Gastrocnemius medialis (tissue), 4 donors: ENCODE data around the gene RNF168. TPM values are rescaled to one million over a fixed set of nuclear protein-coding genes. Genes with fewer than 3 reads are reported as not detected.
"Not testable (repeated sequence)": the region's sequence is repeated elsewhere in the genome, so short reads cannot be mapped to it uniquely, and the experiment has no call there.

Experiments used
- ATAC-seq, 2 donors: fragments of 150-250 bp; one replicate each; pipeline ENCODE4 v1.9.1; 2016
- DNase-seq, 2 donors: peaks; one replicate each; pipeline ENCODE4 v3.0.0-alpha.2; 2019
- H3K27ac ChIP-seq, 4 donors: fragments of 200-600 bp; sonication (generic); 1 replicate in 1 of 4; 2 replicates in 3 of 4; pipeline ENCODE4 v1.5.1; 2016 to 2018; ENCODE audit warnings: mild to moderate bottlenecking in 2 of 4, moderate library complexity in 1 of 4
- H3K27me3 ChIP-seq, 3 donors: fragments of 200-600 bp; sonication (generic) in 2 of 3; 1 replicate in 1 of 3; 2 replicates in 2 of 3; pipeline versions ENCODE4 v1.5.1 to v1.6.0; 2016 to 2019; ENCODE audit warnings: mild to moderate bottlenecking in 1 of 3, moderate library complexity in 1 of 3
- H3K36me3 ChIP-seq, 2 donors: fragments of 200-600 bp; sonication (generic) in 1 of 2; one replicate each; pipeline ENCODE4 v1.5.1; 2017 to 2018
- H3K4me1 ChIP-seq, 2 donors: fragments of 200-600 bp; sonication (generic) in 1 of 2; one replicate each; pipeline ENCODE4 v1.5.1; 2016 to 2017; ENCODE audit warnings: mild to moderate bottlenecking in 2 of 2
- H3K4me3 ChIP-seq, 4 donors: fragments of 200-600 bp; sonication (generic) in 3 of 4; 1 replicate in 1 of 4; 2 replicates in 3 of 4; pipeline ENCODE4 v1.5.1; 2016 to 2019; ENCODE audit warnings: mild to moderate bottlenecking in 2 of 4
- H3K9me3 ChIP-seq, 3 donors: fragments of 200-600 bp; sonication (generic) in 2 of 3; 1 replicate in 1 of 3; 2 replicates in 2 of 3; pipeline ENCODE4 v1.5.1; 2016 to 2019
- CTCF ChIP-seq, 5 experiments: fragments of 450-650 bp in 3 of 5; fragments of 200-600 bp in 2 of 5; sonication (generic) in 2 of 5; IDR thresholded peaks in 4 of 5; conservative IDR thresholded peaks in 1 of 5; 1 replicate in 4 of 5; 2 replicates in 1 of 5; pipeline ENCODE4 v1.5.1; 2016 to 2019; ENCODE audit warnings: antibody characterized with exemption in 5 of 5, mild to moderate bottlenecking in 3 of 5, moderate library complexity in 3 of 5
- POLR2A ChIP-seq, 2 donors: fragments of 450-650 bp; IDR thresholded peaks; one replicate each; pipeline ENCODE4 v1.6.1; 2017; ENCODE audit warnings: antibody characterized with exemption in 2 of 2, mild to moderate bottlenecking in 2 of 2, moderate library complexity in 2 of 2
- in situ Hi-C, 4 donors: fragments of 200-750 bp; cut with MboI; loops; one replicate each; pipeline versions ENCODE4 v1.15.0 to v1.8.0; 2017; ENCODE audit warnings: low sequenced_read_pairs in 4 of 4
- intact Hi-C: fragments of 100-400 bp; cut with DNase I; formaldehyde crosslinking; loops from one replicate; pipeline ENCODE4 v1.15.1; 2023; ENCODE audit warnings: low total_unique reads
- total RNA-seq, 4 donors: library from RNA; depleted of rRNA; stranded (reverse); fragments of >200 nt; gene quantifications; one replicate each; pipeline versions ENCODE4 v1.1.0 to v1.2.3, GENCODE V29; 2016

The RNF168 gene
- total RNA-seq, 4 donors from 2014 or later: 6.5 to 14.6 (median 11.0) TPM

GRCh38 chr3:196463804-196464203, 39.8 kb downstream of the RNF168 start:
- peak in 1 of 2 donors; percentile 55 for ATAC-seq
- in situ Hi-C loops: no loop called here
- DNase-seq: peak in 1 of 2 donors; percentile 24
- H3K36me3 ChIP-seq: no peaks in the 10 kb centered on the region
- no peaks in the 10 kb centered on the region for H3K27me3 ChIP-seq
- H3K27ac ChIP-seq: no peak overlapping the region
- intact Hi-C loops: no loop called here
- no peak for TF ChIP-seq CTCF (IDR thresholded peaks at IDR 0.05 in 4 of 5, conservative IDR thresholded peaks at IDR 0.05 in 1 of 5)
- no peak for TF ChIP-seq POLR2A (IDR thresholded peaks at IDR 0.05)
- no peaks in the 10 kb centered on the region for H3K4me1 ChIP-seq
- H3K4me3 ChIP-seq: no peak overlapping the region
- no peaks in the 10 kb centered on the region for H3K9me3 ChIP-seq

GRCh38 chr3:196463478-196463756, 40.2 kb downstream of the RNF168 start:
- Histone ChIP-seq H3K27me3 (no peaks in the 10 kb centered on the region), H3K4me3 (no peak overlapping the region), H3K4me1 (no peaks in the 10 kb centered on the region), H3K27ac (no peak overlapping the region), H3K36me3 (no peaks in the 10 kb centered on the region), H3K9me3 (no peaks in the 10 kb centered on the region)
- in situ Hi-C loops: no loop called here
- ATAC-seq: no peak
- no peak for DNase-seq
- intact Hi-C loops: no loop called here
- TF ChIP-seq CTCF (IDR thresholded peaks at IDR 0.05 in 4 of 5, conservative IDR thresholded peaks at IDR 0.05 in 1 of 5) (no peak), POLR2A (IDR thresholded peaks at IDR 0.05) (no peak)

GRCh38 chr3:196462680-196463477, 40.7 kb downstream of the RNF168 start:
- H3K27me3 ChIP-seq, H3K4me1 ChIP-seq, H3K9me3 ChIP-seq, H3K27ac ChIP-seq, DNase-seq, in situ Hi-C loops, H3K4me3 ChIP-seq, ATAC-seq, H3K36me3 ChIP-seq, intact Hi-C loops: not testable (repeated sequence)

GRCh38 chr3:196458063-196458462, 45.5 kb downstream of the RNF168 start:
- in situ Hi-C loops: no loop called here
- H3K27me3 ChIP-seq: no peaks in the 10 kb centered on the region
- no peaks in the 10 kb centered on the region for H3K36me3 ChIP-seq
- H3K4me3 ChIP-seq: no peak overlapping the region
- DNase-seq: no peak
- H3K9me3 ChIP-seq: no peaks in the 10 kb centered on the region
- H3K27ac ChIP-seq: no peak overlapping the region
- intact Hi-C loops: no loop called here
- H3K4me1 ChIP-seq: peaks cover 0 to 4% of the 10 kb centered on the region in 2 donors
- no peak for TF ChIP-seq POLR2A (IDR thresholded peaks at IDR 0.05)
- TF ChIP-seq CTCF (IDR thresholded peaks at IDR 0.05 in 4 of 5, conservative IDR thresholded peaks at IDR 0.05 in 1 of 5): no peak
- no peak for ATAC-seq

GRCh38 chr3:196457470-196457869, 46.1 kb downstream of the RNF168 start:
- H3K36me3 ChIP-seq, in situ Hi-C loops, H3K4me1 ChIP-seq, DNase-seq, H3K27ac ChIP-seq, H3K9me3 ChIP-seq, H3K4me3 ChIP-seq, H3K27me3 ChIP-seq, ATAC-seq, intact Hi-C loops: not testable (repeated sequence)

GRCh38 chr3:196454935-196455334, 48.6 kb downstream of the RNF168 start:
- peak; percentile 97 to 100 for ATAC-seq
- TF ChIP-seq POLR2A (IDR thresholded peaks at IDR 0.05): no peak
- no peak for TF ChIP-seq CTCF (IDR thresholded peaks at IDR 0.05 in 4 of 5, conservative IDR thresholded peaks at IDR 0.05 in 1 of 5)
- Histone ChIP-seq H3K27me3 (no peaks in the 10 kb centered on the region), H3K4me1 (peaks cover 0 to 4% of the 10 kb centered on the region in 2 donors), H3K4me3 (no peak overlapping the region), H3K36me3 (no peaks in the 10 kb centered on the region), H3K9me3 (no peaks in the 10 kb centered on the region), H3K27ac (peak overlapping the region; percentile 41 to 69 (median 56))
- peak; percentile 78 for DNase-seq
- in situ Hi-C loops: no loop called here
- intact Hi-C loops: no loop called here

- H3K36me3 ChIP-seq, H3K4me3 ChIP-seq, in situ Hi-C loops, ATAC-seq, H3K9me3 ChIP-seq, H3K4me1 ChIP-seq, intact Hi-C loops, H3K27ac ChIP-seq, H3K27me3 ChIP-seq, DNase-seq: not testable (repeated sequence)
Measured at GRCh38 chr3:196445391-196445790, 58.2 kb downstream of the RNF168 start.
